ENCODE results near the gene POLR2A. TPM values are rescaled to one million over a fixed set of nuclear protein-coding genes. Genes with fewer than 3 reads are reported as not detected.
"Not testable (repeated sequence)": the region's sequence is repeated elsewhere in the genome, so short reads cannot be mapped to it uniquely, and the experiment has no call there.

Gene POLR2A
- polyA plus RNA-seq, 4 donors: 10.0 to 104 (median 20.8) TPM

DNA sequence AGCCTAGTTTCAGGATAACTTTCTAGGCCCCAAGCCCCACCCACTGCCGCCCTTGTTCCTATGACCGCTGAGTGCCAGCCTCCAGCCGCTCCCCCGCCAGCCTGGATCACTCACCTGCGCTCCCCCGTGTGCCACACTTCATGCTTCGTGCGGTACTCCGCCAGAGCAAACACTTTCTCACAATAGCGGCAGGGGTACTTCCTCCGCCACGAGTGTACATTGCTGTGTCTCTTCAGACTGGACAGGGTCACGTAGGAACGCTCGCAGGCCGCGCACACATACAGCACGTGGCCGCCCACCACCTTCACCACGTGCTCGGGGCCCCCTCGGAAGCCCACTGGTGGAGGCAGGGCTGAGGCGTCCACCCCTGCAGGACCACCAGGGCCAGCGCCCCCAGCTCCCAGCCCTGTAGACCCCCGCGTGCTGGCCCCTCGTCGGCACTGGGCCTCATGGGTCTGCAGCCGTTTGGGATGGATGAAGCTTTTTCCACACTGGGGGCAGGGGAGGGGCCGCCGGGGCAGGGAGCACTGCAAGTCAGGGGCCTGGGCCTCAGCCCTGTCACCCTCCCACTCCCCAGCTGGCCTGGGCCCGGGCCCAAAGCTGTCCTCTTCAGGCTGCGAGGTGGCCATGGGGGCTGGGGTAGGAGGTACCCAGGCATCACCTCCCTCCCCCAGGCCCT lies 18.4 kb upstream of the POLR2A start:
- H3K9me3 ChIP-seq (ENCODE audit: control insufficient read depth in 2 of 2, insufficient read depth in 1 of 2, low read depth in 1 of 2, low read length in 1 of 2): no peaks in the 10 kb centered on the region
- peaks cover 3 to 78% (median 8%) of the 10 kb centered on the region in 3 donors for H3K36me3 ChIP-seq (ENCODE audit: control insufficient read depth in 3 of 3, insufficient read depth in 2 of 3, low read depth in 1 of 3, low read length in 3 of 3)
- H3K4me1 ChIP-seq (ENCODE audit: control insufficient read depth in 3 of 3, insufficient read depth in 2 of 3, low read depth in 1 of 3, low read length in 2 of 3): peaks cover 0 to 3% (median under 1%) of the 10 kb centered on the region in 3 donors
- no peak overlapping the region for H3K4me3 ChIP-seq (ENCODE audit: low read depth in 1 of 3, low read length in 3 of 3)
- WGBS, 3 donors: 91 to 95% (median 91%) methylated on average over 32 to 33 of the region's 33 CpGs
- FAIRE-seq: no peak
- DNase-seq: no peak
- peak overlapping the region in 1 of 3 donors; percentile 41 for H3K27ac ChIP-seq (ENCODE audit: low read depth in 1 of 3, low read length in 2 of 3)
- no peaks in the 10 kb centered on the region for H3K27me3 ChIP-seq (ENCODE audit: control insufficient read depth in 3 of 3, insufficient read depth in 3 of 3, low read length in 3 of 3)

DNA sequence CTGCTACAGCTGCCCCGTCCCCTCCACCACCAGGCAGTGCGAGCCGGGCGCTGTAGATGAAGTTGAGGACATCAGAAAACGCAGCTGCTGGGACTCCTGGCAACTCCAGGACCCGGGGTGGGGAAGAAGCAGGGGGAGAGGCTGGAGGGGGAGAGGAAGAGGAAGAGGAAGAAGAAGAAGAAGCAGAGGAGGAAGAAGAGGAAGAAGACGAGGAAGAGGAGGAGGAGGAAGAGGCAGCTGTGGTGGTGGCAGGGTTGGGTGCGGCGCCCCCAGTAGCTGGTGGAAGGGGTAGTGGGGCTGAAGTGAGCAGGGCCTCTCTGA lies 17.9 kb upstream of the POLR2A start:
- H3K4me1 ChIP-seq (ENCODE audit: control insufficient read depth in 3 of 3, insufficient read depth in 2 of 3, low read depth in 1 of 3, low read length in 2 of 3): peaks cover 0 to 3% (median 2%) of the 10 kb centered on the region in 3 donors
- no peaks in the 10 kb centered on the region for H3K9me3 ChIP-seq (ENCODE audit: control insufficient read depth in 2 of 2, insufficient read depth in 1 of 2, low read depth in 1 of 2, low read length in 1 of 2)
- no peaks in the 10 kb centered on the region for H3K27me3 ChIP-seq (ENCODE audit: control insufficient read depth in 3 of 3, insufficient read depth in 3 of 3, low read length in 3 of 3)
- peaks cover 3 to 78% (median 8%) of the 10 kb centered on the region in 3 donors for H3K36me3 ChIP-seq (ENCODE audit: control insufficient read depth in 3 of 3, insufficient read depth in 2 of 3, low read depth in 1 of 3, low read length in 3 of 3)
- DNase-seq: no peak
- peak overlapping the region in 1 of 3 donors; percentile 41 for H3K27ac ChIP-seq (ENCODE audit: low read depth in 1 of 3, low read length in 2 of 3)
- no peak overlapping the region for H3K4me3 ChIP-seq (ENCODE audit: low read depth in 1 of 3, low read length in 3 of 3)
- FAIRE-seq: no peak
- 88 to 94% (median 90%) methylated on average over 9 of the region's 9 CpGs for WGBS, 3 donors

DNA sequence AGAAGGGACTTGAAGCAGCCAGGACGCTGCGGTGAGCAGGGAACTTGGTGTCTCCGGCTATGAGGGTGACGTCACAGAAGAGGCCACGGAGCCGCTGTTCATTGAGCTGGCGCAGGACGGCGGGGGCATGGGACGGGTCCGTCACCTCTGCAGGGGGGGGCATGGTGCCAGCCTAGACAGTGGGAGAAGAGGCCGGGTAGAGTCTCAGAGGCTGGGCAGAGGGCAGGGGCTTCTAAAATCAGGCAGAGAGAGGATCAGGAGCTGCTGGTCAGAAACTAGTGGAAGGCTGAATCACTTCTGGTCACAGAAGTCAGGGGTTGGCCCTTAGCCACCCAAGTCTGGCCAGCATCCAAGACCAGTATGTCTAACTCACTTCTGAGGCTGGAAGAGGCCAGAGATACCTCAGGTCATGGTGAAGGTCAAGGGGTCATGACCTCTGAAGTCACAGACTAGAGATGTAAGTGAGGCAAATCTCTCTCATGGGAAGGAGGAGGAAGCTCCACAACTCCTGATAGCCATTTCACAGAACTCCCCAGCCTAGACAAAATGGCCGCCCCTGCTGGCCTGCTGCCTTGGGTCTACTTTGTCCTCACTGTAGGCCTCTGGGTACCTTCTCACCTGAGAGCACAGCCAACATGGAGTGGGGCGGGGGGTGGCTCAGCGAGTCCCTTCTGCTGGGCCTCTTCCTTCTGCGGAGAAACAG lies 17.4 kb upstream of the POLR2A start:
- no peak overlapping the region for H3K4me3 ChIP-seq (ENCODE audit: low read depth in 1 of 3, low read length in 3 of 3)
- WGBS, 3 donors: 87 to 95% (median 88%) methylated on average over 15 to 16 of the region's 16 CpGs
- no peaks in the 10 kb centered on the region for H3K27me3 ChIP-seq (ENCODE audit: control insufficient read depth in 3 of 3, insufficient read depth in 3 of 3, low read length in 3 of 3)
- no peak for FAIRE-seq
- H3K9me3 ChIP-seq (ENCODE audit: control insufficient read depth in 2 of 2, insufficient read depth in 1 of 2, low read depth in 1 of 2, low read length in 1 of 2): no peaks in the 10 kb centered on the region
- peaks cover 0 to 7% (median 2%) of the 10 kb centered on the region in 3 donors for H3K4me1 ChIP-seq (ENCODE audit: control insufficient read depth in 3 of 3, insufficient read depth in 2 of 3, low read depth in 1 of 3, low read length in 2 of 3)
- no peak for DNase-seq
- peaks cover 3 to 76% (median 8%) of the 10 kb centered on the region in 3 donors for H3K36me3 ChIP-seq (ENCODE audit: control insufficient read depth in 3 of 3, insufficient read depth in 2 of 3, low read depth in 1 of 3, low read length in 3 of 3)
- H3K27ac ChIP-seq (ENCODE audit: low read depth in 1 of 3, low read length in 2 of 3): peak overlapping the region in 1 of 3 donors; percentile 41

- H3K4me1 ChIP-seq (ENCODE audit: control insufficient read depth in 3 of 3, insufficient read depth in 2 of 3, low read depth in 1 of 3, low read length in 2 of 3): peaks cover 0 to 8% (median 2%) of the 10 kb centered on the region in 3 donors
- H3K4me3 ChIP-seq (ENCODE audit: low read depth in 1 of 3, low read length in 3 of 3): no peak overlapping the region
- H3K9me3 ChIP-seq (ENCODE audit: control insufficient read depth in 2 of 2, insufficient read depth in 1 of 2, low read depth in 1 of 2, low read length in 1 of 2): no peaks in the 10 kb centered on the region
- H3K27ac ChIP-seq (ENCODE audit: low read depth in 1 of 3, low read length in 2 of 3): peak overlapping the region in 1 of 3 donors; percentile 41
- no peaks in the 10 kb centered on the region for H3K27me3 ChIP-seq (ENCODE audit: control insufficient read depth in 3 of 3, insufficient read depth in 3 of 3, low read length in 3 of 3)
- DNase-seq (no peak), FAIRE-seq (no peak)
- H3K36me3 ChIP-seq (ENCODE audit: control insufficient read depth in 3 of 3, insufficient read depth in 2 of 3, low read depth in 1 of 3, low read length in 3 of 3): peaks cover 2 to 74% (median 8%) of the 10 kb centered on the region in 3 donors
- WGBS, 3 donors: 84 to 96% (median 94%) methylated on average over 3 of the region's 3 CpGs
Measured at GRCh38 chr17:7467498-7467897, 16.7 kb upstream of the POLR2A start.

GRCh38 chr17:7468290-7468689 lies 15.9 kb upstream of the POLR2A start:
- no peak overlapping the region for H3K4me3 ChIP-seq (ENCODE audit: low read depth in 1 of 3, low read length in 3 of 3)
- no peak for FAIRE-seq
- DNase-seq: no peak
- H3K27me3 ChIP-seq (ENCODE audit: control insufficient read depth in 3 of 3, insufficient read depth in 3 of 3, low read length in 3 of 3): no peaks in the 10 kb centered on the region
- no peak overlapping the region for H3K27ac ChIP-seq (ENCODE audit: low read depth in 1 of 3, low read length in 2 of 3)
- no peaks in the 10 kb centered on the region for H3K9me3 ChIP-seq (ENCODE audit: control insufficient read depth in 2 of 2, insufficient read depth in 1 of 2, low read depth in 1 of 2, low read length in 1 of 2)
- peaks cover 0 to 8% (median 2%) of the 10 kb centered on the region in 3 donors for H3K4me1 ChIP-seq (ENCODE audit: control insufficient read depth in 3 of 3, insufficient read depth in 2 of 3, low read depth in 1 of 3, low read length in 2 of 3)
- peaks cover 0 to 68% (median 7%) of the 10 kb centered on the region in 3 donors for H3K36me3 ChIP-seq (ENCODE audit: control insufficient read depth in 3 of 3, insufficient read depth in 2 of 3, low read depth in 1 of 3, low read length in 3 of 3)
- 93 to 96% (median 95%) methylated on average over 11 of the region's 11 CpGs for WGBS, 3 donors

- H3K27me3 ChIP-seq (ENCODE audit: control insufficient read depth in 3 of 3, insufficient read depth in 3 of 3, low read length in 3 of 3): no peaks in the 10 kb centered on the region
- 83 to 85% (median 84%) methylated on average over 12 of the region's 12 CpGs for WGBS, 3 donors
- H3K4me3 ChIP-seq (ENCODE audit: low read depth in 1 of 3, low read length in 3 of 3): no peak overlapping the region
- no peaks in the 10 kb centered on the region for H3K9me3 ChIP-seq (ENCODE audit: control insufficient read depth in 2 of 2, insufficient read depth in 1 of 2, low read depth in 1 of 2, low read length in 1 of 2)
- DNase-seq: no peak
- no peak for FAIRE-seq
- peaks cover 0 to 8% (median 2%) of the 10 kb centered on the region in 3 donors for H3K4me1 ChIP-seq (ENCODE audit: control insufficient read depth in 3 of 3, insufficient read depth in 2 of 3, low read depth in 1 of 3, low read length in 2 of 3)
- H3K27ac ChIP-seq (ENCODE audit: low read depth in 1 of 3, low read length in 2 of 3): no peak overlapping the region
- H3K36me3 ChIP-seq (ENCODE audit: control insufficient read depth in 3 of 3, insufficient read depth in 2 of 3, low read depth in 1 of 3, low read length in 3 of 3): peaks cover 0 to 68% (median 5%) of the 10 kb centered on the region in 3 donors
Measured at GRCh38 chr17:7468804-7469389, 15.3 kb upstream of the POLR2A start.

DNA sequence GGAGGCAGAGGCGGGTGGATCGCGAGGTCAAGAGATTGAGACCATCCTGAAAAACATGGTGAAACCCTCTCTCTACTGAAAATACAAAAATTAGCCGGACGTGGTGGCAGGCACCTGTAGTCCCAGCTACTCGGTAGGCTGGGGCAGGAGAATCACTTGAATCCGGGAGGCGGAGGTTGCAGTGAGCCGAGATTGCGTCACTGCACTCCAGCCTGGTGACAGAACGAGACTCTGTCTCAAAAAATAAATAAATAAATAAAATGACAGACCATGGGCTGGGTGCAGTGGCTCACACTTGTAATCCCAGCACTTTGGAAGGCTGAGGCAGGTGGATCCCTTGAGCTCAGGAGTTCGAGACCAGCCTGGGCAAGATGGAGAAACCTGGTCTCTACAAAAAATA lies 14.3 kb upstream of the POLR2A start:
- 92 to 96% (median 95%) methylated on average over 12 of the region's 12 CpGs for WGBS, 3 donors
- not testable (repeated sequence) for FAIRE-seq; H3K9me3 ChIP-seq (ENCODE audit: control insufficient read depth in 2 of 2, insufficient read depth in 1 of 2, low read depth in 1 of 2, low read length in 1 of 2); DNase-seq; H3K27me3 ChIP-seq (ENCODE audit: control insufficient read depth in 3 of 3, insufficient read depth in 3 of 3, low read length in 3 of 3); H3K27ac ChIP-seq (ENCODE audit: low read depth in 1 of 3, low read length in 2 of 3); H3K4me3 ChIP-seq (ENCODE audit: low read depth in 1 of 3, low read length in 3 of 3)
- Histone ChIP-seq H3K4me1 (ENCODE audit: control insufficient read depth in 3 of 3, insufficient read depth in 2 of 3, low read depth in 1 of 3, low read length in 2 of 3) (peaks cover 0 to 13% (median 2%) of the 10 kb centered on the region in 3 donors), H3K36me3 (ENCODE audit: control insufficient read depth in 3 of 3, insufficient read depth in 2 of 3, low read depth in 1 of 3, low read length in 3 of 3) (peaks cover 0 to 69% (median 5%) of the 10 kb centered on the region in 3 donors)

- not testable (repeated sequence) for FAIRE-seq; H3K4me3 ChIP-seq (ENCODE audit: low read depth in 1 of 3, low read length in 3 of 3); H3K27me3 ChIP-seq (ENCODE audit: control insufficient read depth in 3 of 3, insufficient read depth in 3 of 3, low read length in 3 of 3); H3K9me3 ChIP-seq (ENCODE audit: control insufficient read depth in 2 of 2, insufficient read depth in 1 of 2, low read depth in 1 of 2, low read length in 1 of 2); H3K27ac ChIP-seq (ENCODE audit: low read depth in 1 of 3, low read length in 2 of 3)
- DNase-seq: peak in 1 of 2 donors; percentile 45
- Histone ChIP-seq H3K36me3 (ENCODE audit: control insufficient read depth in 3 of 3, insufficient read depth in 2 of 3, low read depth in 1 of 3, low read length in 3 of 3) (peaks cover 0 to 69% (median 4%) of the 10 kb centered on the region in 3 donors), H3K4me1 (ENCODE audit: control insufficient read depth in 3 of 3, insufficient read depth in 2 of 3, low read depth in 1 of 3, low read length in 2 of 3) (peaks cover 0 to 19% (median 2%) of the 10 kb centered on the region in 3 donors)
- WGBS, 3 donors: 49 to 73% (median 57%) methylated on average over 8 of the region's 8 CpGs
Measured at GRCh38 chr17:7470457-7470973, 13.7 kb upstream of the POLR2A start.

Measured in small intestine (tissue), 7 donors.